Fibroblast of lung (primary cell): ENCODE results near the gene BLOC1S1.

ENCODE experiments used
- EZH2 ChIP-seq: IDR thresholded peaks from 2 replicates; pipeline ENCODE4 v1.5.1; 2012; ENCODE audit warnings: low read length, control low read depth, mild to moderate bottlenecking; ENCODE audit errors: missing control alignments
- TF ChIP-seq, protein P1 (sequence below), 2 donors: IDR thresholded peaks in 1 of 2; conservative IDR thresholded peaks in 1 of 2; 1 replicate in 1 of 2; 2 replicates in 1 of 2; pipeline ENCODE4 v1.5.1; 2011 to 2012; ENCODE audit warnings: low read length in 2 of 2, control low read depth in 1 of 2, inconsistent platforms in 1 of 2, low read depth in 1 of 2, mild to moderate bottlenecking in 1 of 2

DNA sequence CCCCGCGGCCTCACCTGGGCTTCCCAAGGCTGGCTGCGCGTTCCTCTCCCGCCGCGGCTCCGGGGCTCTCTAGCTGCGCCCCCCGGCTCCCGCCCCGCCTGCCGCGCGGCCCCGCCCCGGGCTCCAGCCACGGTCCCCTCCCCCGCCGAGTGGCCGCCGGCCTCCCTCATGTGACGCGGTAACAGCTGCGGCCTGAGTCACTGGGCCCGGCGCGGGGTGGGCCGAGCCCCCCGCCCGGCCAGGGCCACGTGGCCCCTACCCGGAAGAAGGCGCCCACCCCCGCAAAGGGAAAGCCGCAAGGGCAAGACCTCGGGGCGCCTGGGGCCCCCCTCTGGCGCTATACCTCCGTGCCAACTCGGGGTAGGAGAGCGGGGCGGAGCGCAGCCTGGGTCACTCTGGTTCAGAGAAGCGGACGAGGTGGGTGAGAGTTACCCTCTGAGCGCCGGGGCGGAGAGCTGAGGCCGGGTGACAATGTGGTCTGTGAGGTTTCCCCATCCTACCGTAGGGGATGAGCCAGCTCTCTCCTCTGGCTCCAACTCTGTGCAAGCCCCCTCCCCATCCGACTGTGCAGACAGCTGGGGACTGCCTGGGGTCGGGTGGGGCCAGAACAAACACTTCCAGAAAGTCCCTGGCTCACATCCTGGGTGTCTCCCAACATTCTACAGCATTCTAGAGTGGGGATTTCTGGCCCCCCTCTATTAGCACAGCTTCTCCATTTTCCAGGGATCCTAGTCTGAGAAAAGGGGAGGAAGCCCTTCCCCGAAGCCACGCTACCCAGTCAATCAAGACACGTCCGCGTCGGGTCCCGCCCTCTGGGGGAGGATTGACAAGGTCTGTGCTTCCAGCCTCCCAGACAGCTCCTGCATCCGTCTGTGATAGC lies 13.3 kb downstream of the BLOC1S1 start, which contains the start of gene CD63:
- TF ChIP-seq, protein P1, sequence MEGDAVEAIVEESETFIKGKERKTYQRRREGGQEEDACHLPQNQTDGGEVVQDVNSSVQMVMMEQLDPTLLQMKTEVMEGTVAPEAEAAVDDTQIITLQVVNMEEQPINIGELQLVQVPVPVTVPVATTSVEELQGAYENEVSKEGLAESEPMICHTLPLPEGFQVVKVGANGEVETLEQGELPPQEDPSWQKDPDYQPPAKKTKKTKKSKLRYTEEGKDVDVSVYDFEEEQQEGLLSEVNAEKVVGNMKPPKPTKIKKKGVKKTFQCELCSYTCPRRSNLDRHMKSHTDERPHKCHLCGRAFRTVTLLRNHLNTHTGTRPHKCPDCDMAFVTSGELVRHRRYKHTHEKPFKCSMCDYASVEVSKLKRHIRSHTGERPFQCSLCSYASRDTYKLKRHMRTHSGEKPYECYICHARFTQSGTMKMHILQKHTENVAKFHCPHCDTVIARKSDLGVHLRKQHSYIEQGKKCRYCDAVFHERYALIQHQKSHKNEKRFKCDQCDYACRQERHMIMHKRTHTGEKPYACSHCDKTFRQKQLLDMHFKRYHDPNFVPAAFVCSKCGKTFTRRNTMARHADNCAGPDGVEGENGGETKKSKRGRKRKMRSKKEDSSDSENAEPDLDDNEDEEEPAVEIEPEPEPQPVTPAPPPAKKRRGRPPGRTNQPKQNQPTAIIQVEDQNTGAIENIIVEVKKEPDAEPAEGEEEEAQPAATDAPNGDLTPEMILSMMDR (conservative IDR thresholded peaks at IDR 0.05 in 1 of 2, IDR thresholded peaks at IDR 0.05 in 1 of 2; ENCODE audit: low read depth in 1 of 2, low read length in 2 of 2) = no peak
- no peak for TF ChIP-seq EZH2
